GM12801 (cell line): ENCODE data around the gene DACT1.

Experiments used
- CTCF ChIP-seq: IDR thresholded peaks from one replicate; pipeline ENCODE4 v1.5.1; 2011; ENCODE audit warnings: control low read depth; ENCODE audit not compliant: insufficient read length; ENCODE audit errors: extremely low read depth

The DACT1 gene

GRCh38 chr14:58629281-58629680 is 8.5 kb upstream of the DACT1 start:
- TF ChIP-seq CTCF, result no peak

- no peak for TF ChIP-seq CTCF
Observed at GRCh38 chr14:58631732-58632131, 6.0 kb upstream of the DACT1 start.

GRCh38 chr14:58633831-58634230 is 3.9 kb upstream of the DACT1 start:
- TF ChIP-seq CTCF, result no peak

- no peak for TF ChIP-seq CTCF
Observed at GRCh38 chr14:58634406-58635090, 3.2 kb upstream of the DACT1 start.

GRCh38 chr14:58635091-58635830 is 2.5 kb upstream of the DACT1 start:
- TF ChIP-seq CTCF, result no peak

GRCh38 chr14:58636129-58636528 is 1.6 kb upstream of the DACT1 start:
- no peak for TF ChIP-seq CTCF

GRCh38 chr14:58637040-58637390 is 747 bp upstream of the DACT1 start:
- TF ChIP-seq CTCF, result no peak
